IPS DF 4.7 (cell line): ENCODE results near the gene SLC16A3.

ENCODE experiments used
- DNase-seq: peaks from one replicate; pipeline ENCODE4 v3.0.0-alpha.2; 2013; ENCODE audit warnings: low spot score; ENCODE audit errors: extremely low read depth

Gene SLC16A3

GRCh38 chr17:82282239-82283207 lies 53.7 kb downstream of the SLC16A3 start:
- no peak for DNase-seq

- DNase-seq, result no peak
Observed at GRCh38 chr17:82283208-82283749, 54.4 kb downstream of the SLC16A3 start.

- no peak for DNase-seq
Observed at GRCh38 chr17:82285141-82285540, 56.3 kb downstream of the SLC16A3 start.

- DNase-seq, result no peak
Observed at GRCh38 chr17:82287013-82287867, 58.4 kb downstream of the SLC16A3 start.

GRCh38 chr17:82287868-82288801 lies 59.3 kb downstream of the SLC16A3 start:
- no peak for DNase-seq
